Measurements from ENCODE around the gene NHERF1.

The NHERF1 gene

DNA sequence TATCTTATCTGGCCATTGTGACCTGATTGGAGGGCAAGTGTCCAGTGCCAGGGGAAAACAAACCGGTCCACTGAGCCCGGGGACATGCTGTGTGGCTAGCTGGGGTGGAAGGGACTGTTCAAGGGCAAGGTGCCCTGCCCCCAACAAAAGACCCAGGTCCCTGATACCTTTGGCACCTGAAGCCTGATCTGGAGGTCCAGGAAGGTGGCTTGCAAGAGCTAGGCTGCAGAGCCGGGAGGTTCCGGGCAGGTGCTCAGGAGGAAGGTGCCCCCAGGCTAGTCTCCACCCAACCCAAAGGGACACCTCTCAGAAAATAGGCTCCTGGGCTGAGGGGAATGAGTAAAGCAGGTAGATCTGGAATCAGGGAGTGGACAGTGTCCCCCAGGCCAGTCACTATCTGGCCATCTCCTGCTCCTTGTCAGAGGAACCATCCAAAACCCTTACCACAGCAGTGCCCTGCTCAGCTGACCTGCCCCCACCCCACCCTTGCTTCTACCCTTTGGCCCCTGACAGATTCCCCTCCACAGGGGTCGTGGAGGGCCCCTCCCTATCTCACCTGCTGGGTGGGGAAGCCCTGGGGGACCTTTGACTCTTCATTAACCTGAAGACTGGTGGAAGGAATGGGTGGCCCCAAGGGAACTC lies 21.5 kb downstream of the NHERF1 start:
- DNase-seq, result no peak

DNA sequence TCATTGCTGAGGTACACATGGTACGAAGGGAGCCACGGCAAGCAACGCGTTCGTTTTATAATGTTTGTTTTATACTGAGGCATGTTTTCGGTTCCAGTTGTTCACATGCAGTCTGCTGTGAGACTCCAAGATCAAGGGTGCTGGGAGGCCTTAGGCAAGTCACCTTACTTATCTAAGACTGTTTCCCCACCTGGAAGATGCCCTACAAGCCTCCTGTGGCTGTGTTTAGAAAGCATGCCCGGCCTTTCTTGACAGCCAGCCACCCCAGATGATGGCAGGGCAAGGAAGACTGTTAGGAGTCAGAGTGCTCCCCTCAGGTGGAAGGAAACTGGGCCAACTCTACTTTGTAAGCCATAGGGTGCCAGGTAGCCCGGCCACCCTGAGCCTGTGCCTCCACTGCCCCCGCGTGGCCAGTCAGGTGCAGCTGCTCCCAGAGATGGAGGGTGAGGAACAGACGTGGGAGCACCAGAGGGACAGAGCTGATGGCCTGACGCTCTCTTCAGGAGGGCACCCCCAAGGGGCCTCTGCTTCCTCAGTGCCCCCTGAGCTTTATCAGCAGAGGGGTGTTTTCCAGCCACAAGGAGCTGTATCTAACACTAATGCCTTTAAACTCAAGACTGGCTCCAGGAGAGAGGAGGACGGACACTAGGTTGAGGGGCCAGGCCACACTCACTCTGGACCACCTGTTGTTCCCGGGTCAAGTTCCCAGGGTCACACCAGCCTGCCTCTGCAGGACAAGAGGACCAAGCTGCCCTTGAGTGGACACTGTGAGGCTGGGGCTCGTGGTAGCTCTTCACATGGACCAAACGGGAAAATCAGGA lies 22.3 kb downstream of the NHERF1 start:
- DNase-seq, result peak; percentile 82

DNA sequence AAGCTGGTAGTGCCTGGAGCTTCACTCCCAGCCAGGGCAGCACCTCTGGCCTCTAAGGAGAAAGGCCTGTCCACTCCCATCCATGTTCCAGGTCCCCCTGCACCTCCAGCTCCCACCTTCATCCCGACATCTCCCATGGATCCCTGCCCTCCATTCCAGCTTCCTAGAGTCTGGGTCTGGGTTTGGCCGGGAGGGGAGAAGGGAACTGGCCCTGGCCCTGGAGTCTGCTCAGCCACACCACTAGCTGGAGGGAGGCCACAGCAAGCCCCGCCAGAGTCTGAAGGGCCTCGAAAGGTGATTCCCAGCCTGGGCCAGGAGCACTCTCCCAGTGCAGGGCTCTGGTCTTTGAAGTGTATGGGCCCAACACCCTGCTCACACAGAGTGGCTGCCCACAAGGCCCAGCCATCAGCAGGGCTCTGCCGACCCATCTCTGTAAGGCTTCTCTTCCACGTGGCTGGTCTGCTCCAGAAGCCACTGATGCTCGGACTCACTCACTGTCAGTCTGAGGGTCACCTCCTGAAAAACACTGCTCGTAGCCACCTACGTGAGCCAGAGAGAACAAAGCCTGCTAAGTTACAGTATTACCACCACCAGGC lies 23.0 kb downstream of the NHERF1 start:
- DNase-seq, result no peak

DNA sequence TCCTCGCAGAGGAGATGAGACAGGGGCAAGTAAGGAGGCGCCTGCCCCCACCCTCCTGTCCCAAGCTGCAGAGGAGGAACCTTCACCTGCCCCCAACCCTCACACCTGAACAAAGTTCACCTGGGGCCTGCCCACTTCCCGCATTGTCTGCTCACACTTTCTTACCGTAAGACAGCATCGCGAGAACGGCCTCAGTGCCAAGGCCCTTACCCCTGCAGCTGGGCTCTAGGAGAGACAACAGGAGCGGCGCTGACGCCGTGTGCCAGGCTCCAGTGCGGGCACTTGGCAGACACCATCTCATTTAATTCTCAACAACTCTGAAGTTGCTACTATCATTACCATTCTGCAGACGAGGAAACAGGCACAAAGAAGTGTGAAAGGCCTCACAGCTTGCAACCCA lies 23.6 kb downstream of the NHERF1 start:
- no peak for DNase-seq

DNA sequence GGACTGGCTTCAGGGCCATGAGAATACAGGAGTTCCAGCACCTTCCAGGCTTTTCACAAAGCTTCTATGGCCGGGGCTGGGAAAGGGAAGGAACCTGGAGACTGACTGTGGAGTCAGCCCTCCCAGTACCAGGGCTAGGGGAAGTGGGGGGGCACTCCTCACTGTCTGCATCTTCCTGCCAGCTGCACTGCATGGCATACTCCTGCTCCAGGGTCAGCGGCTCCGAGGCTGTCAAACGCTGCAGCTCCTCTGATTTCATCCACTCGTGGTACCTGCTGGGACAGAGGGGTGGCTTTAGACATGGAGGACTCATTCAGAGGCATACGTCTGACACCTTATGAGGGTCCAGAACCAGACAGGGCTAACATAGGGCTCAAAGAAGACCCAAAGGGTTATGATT lies 25.0 kb downstream of the NHERF1 start:
- DNase-seq, result no peak

DNA sequence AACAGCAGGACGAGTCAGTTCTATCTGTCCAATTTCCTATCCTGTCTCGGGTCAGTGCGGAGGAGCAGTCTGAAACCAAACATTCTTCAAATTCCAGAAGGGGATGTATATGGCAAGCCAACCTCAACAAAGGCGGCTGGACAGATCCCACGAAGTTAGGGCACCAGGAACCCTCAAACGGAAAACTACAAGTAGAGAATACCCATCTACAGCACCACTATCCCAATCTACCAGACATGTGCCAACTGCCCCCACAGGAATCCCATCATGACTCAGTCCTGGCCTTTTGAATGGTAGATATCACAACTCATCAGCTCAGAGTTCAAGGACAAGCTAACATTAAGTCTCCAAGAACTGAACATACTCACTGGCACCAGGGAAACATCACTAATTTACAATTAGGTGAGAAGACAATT lies 25.5 kb downstream of the NHERF1 start:
- no peak for DNase-seq

DNA sequence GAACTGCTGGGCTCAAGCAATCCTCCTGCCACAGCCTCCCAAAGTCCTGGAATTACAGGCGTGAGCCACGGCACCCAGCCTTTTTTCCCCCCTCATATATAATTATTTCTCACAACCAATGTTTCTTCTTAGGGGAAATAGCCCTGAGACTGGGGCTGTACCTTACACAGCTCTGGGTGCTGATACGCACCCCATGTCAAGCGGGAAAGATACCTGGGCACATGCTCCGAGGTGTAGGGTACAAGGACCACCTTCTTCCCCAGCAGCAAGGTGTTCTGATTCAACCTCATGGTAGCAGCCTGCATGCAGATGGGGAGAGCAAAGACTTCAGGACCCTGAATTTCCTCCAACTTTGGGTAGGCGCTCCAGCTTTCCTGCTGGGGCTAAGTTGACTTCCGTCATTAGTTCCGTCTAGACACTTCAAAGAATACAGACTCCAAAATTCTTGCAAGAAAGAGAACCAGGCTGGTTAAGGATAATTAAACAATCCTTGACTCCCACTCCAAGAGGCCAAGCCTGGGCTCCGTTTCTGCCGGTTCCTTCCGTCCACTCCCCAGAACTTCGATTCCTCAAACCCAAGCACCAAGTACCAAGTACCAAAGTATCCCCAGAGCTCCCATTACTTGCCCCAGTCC lies 27.1 kb downstream of the NHERF1 start:
- no peak for DNase-seq

DNA sequence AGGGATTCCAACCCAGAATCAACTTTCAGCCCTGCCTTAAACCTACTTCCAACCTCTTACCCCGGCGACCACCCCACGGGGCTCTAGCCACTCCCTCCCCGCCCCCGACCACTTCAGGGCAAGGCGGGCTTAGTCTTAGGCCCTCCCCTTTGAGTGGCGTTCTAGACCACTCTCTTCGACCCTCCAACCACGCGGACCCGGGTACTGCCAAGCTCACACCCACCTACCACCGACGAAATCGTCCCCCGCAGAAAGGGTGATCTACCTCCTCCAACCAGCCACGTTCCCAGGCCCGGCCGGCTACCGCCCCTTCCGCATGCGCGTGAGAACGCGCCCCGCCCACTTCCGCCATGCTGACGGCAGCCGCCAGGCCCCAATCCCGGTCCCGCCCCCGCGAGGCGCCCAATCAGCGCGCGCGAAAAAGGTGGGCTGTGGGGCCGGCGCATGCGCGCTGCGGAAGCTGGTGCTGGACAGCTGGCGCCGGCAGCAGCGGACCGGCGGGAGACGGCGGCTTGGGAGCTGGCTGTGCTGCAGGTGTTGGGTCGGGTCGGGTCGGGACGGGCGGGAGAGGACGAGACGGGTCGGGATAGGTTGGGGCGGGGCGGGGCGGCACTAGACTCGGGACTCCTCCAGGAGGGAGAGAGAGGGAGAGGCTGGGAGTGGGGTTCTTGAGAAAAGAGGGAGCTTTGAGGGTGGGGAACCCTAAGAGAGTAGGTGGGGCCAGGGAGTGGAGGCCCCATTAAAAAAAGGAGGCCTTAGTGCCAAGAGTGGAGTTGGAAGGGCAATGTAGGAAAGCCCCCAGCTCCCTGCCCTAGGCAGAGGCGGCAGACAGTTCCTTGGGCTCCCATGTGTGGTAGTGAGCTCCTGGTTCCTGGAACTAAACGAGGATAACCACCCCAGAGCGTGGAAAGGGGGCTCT lies 27.9 kb downstream of the NHERF1 start, which contains the start of gene NAT9:
TSS of gene NAT9 (minus strand) at position 302 of the 919 bp plus-strand sequence. CDS start 647 bp downstream, outside the sequence.
- DNase-seq, result peak; percentile 98

DNA sequence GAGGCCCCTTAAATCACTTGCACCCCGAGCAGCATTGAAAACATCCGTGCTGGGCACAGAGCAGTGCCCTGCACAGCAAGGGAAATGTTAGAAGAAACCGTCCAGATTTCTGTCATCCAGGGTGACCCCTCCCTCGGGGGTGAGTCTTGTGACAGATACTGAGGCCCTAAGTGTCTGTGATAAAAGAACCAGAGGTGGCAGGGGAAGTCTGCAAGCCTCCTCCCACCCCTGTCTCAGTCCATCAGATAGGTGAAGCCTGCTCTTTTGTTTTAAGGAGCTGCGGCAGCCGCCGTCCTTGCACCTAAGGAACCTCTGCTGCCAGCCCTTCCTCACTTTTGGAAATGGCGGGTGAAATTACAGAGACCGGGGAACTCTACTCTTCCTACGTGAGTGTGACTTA lies 28.6 kb downstream of the NHERF1 start:
- no peak for DNase-seq

DNA sequence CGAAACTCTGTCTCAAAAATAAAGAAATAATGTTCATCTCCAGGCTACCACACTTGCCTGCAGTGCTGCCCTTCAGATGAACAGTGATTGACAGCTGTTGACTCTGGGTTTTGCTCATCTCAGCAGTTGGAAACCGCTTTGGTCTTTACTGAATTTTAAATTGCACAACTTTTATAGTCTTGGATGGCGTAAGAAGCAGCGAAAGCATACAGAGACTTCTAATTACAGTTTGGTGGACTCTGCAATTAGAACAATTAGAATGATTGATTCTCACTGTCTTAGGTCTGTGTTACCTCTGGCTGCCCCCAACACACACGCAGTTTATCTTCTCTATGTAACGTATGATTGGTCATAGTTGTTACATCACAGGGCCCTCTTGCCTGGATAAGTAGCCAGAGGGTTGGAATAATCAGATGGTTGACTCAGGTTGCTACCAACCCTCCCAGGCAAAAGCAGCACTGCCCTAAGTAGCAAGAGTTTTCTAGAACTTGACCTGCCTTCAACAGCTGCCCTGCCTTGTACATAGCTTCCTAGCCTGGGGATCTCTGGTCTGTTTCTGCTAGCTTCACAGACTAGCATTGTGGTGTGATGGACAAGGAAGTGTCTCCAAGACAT lies 29.6 kb downstream of the NHERF1 start:
- no peak for DNase-seq

DNA sequence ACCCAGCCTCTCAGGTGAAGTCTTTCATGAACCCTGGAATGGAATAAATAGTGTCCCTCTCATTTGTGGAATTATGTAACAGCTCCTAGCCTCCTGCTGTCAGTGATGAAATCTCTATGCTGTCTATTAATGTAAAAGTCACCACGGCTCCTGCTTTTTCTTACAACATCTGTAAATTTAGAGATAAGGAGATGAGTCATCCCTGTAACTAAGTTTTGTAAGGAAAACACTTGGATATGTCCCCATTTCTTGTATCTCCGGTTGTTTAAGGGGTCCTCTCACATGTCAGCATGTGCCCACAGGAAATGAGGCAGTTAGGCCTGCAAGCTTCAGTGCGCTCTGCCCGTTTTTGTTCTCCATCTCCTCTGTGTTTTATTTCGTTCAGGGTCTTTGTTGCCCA lies 30.5 kb downstream of the NHERF1 start:
- DNase-seq, result no peak

DNA sequence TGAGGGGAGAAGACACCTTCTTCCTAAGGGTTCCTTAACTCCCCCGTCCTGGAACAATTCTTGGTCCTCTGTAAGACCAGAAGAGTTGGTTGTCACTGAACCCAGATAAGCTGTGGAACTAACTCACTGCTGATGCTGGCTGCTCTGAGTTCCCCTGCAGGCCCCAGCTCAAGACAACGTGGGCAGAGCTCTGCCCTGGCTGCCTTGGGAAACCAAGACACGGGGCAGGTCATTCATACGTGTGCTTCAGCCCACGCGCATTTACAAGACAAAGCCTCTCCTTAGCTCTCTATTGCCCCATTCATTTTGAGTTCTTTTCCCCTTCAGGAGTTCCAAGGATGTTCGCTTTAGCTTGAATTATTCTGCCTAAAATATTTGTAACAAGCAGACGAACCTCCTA lies 31.1 kb downstream of the NHERF1 start:
- no peak for DNase-seq

DNA sequence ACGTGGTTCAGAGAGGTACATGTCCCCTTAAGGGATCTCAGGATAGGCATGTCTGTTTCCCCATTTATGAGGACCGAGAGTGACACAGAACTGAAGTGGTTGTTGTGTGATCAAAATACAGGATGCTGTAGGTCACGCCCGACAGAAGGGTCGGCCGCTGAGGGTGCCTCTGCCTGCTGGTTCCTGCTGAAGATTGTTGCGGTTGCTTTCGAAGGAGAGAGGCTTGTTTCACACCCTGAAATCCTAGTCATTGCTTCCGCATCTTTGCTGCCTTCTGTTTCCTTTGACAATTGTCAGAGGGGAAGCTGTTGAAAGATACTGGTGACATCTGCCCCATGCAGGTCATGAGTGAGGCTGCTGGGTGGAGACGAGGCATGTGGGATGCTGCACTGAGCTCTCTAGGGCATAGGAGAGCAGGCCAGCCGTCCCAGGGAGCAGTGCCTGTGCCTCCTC lies 31.5 kb downstream of the NHERF1 start:
- peak; percentile 74 for DNase-seq

DNA sequence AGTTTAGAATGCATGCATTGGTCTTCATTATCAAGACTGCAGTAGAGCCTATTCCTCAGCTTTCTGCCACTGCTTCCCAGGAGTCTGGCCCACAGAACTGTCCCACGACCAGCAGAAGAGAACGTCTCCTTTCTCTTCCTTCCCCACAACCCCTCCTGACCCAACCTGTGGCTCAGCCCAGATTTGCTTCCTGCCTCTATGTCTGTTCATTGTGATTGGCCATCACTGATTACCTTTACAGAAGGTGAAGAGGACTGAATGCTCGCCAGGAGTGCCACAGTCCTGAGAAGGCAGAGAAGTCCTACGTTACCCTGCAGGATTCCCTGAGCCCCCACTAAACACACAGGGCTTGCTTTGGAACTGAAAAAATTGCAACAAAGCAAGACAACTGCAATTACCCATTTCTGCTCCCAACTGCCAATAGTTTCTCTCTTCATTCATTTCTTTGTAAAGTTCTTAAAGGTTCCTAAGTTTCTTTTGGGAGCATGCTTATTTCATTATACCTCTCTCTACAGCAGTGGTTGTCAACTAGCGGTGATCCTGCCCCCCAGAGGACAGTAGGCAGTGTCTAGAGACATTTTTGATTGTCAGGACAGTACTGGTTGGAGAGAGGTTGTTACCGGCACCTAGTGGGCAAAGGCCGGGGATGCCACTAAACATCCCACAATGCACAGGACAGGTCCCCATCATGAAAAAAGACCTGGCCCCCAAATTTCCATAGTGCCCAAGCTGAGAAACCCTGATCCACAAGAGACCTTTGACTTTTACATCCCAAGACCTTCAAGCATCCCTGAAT lies 32.2 kb downstream of the NHERF1 start:
- DNase-seq, result peak; percentile 50

DNA sequence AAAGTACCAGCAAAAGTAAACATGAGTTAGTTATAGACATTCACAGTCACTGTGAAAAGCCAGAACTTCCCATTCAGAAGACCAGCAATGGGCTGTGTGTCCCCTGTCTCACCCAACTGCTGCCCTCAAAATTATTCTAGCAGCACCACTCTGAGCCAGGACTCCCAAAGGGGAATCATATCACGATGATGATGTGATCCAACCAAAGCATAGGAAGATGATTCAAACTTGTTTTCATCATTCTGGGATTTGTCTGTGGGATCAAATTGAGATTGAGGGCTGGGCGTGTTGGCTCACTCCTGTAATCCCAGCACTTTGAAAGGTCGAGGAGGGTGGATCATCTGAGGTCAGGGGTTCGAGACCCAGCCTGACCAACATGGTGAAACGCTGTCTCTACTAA lies 34.1 kb downstream of the NHERF1 start:
- no peak for DNase-seq

DNA sequence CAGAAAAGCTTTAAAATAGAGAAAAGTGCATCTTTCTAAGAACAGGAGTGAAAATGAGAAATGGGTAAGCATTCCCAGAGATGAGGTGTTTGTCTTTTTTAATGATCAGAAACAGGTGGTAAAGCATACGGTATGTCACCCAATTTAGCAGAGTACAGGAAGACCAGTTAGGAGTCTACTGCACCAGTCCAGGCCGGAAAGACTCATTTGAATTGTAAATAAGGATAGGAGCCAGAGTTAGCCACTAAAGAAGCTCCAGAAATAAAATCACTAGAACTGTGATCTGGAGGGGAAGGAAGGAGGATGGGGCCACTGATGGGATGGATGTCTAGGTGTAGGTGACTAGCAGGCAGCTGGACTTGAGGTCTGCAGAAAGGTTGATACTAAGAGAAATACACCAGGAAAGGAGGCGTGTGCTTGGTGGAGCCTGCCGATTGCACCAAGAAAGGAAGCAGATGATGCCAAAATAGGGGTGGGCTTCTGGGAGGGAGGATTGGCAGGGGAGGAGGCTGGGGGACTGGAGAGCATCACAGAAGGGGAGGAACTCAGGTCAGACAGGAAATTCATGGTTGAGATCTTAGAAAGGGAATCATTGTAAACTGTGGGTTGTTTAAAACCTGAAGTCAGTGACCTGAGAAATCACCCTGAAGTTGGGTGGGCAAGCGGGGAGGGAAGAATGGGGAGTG lies 35.8 kb downstream of the NHERF1 start:
- DNase-seq, result no peak

DNA sequence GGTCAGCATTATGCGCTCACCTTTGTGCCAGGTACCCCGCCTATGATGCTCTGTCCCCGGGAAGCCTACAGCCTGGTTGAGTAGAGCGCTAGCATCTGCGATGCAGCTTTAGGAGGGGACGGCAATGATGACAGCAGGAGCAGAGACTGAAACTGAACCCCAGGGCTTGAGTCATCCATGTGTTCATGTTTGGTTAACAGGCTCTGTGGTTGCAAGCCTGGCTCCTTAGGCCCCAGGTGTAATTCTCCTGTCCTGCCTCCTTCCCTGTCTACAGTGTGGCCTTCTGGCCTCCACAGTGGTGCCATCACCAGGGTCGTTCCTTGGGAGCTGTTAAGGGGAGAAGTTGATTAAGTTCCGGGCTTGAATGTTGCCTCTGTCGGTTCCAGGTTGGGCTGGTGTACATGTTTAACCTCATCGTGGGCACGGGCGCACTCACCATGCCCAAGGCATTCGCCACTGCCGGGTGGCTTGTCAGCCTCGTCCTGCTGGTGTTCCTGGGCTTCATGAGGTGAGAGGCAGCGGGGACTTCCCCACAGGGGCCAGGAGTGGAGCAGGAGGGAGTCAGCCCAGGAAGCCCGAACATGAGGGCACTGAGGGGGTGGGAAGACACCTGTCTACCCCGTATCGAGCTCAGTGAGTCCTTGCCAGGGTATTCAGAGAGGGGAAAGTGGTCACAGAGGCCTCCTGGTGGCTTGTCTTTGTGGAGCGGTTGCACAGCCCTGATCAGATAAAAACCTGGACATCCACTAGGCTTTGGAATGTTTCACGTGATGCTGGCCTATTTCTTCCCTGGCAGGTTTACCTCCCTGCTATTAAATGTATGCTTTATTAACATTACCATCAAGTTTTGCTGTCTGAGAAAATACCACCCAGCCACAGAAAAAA lies 36.9 kb downstream of the NHERF1 start:
- DNase-seq, result no peak

DNA sequence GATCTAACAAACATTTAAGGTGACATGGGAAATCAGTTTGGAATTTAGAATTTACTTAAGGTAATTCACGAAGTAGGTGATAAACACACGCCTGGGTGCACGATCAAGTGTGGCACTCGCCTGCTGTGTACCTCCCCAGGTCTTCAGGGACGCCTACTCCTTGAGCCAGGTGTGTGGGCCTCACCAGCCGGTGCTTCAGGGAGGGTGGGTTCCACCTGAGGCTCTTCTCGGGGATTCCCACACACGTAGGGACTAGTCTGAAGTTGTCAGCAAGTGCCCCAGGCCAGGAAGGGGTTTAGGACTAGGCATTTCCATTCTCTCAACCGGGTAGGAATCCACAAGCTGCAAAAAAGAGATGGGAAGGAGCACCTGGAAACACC lies 37.5 kb downstream of the NHERF1 start:
- no peak for DNase-seq

DNA sequence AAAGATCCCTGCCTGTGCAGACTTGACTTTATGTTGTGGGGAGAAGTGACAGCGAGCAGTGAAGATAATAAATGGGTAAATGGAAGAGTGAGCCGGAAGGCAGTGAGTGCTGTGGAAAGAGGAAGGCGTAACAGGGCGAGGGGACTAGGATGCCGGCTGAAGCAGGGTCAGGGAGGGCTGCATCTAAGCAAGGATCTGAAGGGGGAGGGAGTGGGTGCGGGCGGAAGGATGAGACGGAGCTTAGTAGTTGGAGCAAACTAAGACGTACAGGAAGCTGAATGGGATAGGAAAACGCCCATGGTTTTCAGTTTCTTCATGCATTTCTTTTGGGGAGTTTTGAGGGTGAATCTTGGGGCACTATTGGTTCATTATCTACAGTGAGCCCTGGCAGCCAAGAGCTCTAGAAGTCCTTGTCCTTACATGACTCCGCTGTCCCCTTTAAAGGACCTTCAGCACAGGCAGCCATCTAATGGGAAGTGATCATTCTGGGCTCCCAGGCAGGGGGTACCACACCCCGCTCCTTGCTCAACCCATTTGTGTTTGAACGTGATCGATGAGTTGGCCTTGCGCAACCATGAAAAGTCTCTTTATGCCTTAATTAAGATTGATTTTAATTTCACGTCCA lies 38.1 kb downstream of the NHERF1 start:
- no peak for DNase-seq

Measured in CD4-positive, alpha-beta T cell treated with Interleukin-12 subunit alpha and Interleukin-12 subunit beta, for 1 hour (primary cell).